Dedifferentiated amniotic fluid mesenchymal stem cell (primary cell): ENCODE data around the gene FANCL.
"Not testable (repeated sequence)": the region's sequence is repeated elsewhere in the genome, so short reads cannot be mapped to it uniquely, and the experiment has no call there.

Experiments used
- DNase-seq: peaks from one replicate; pipeline ENCODE4 v3.0.0-alpha.2; 2016; ENCODE audit errors: extremely low spot score

FANCL gene

DNA sequence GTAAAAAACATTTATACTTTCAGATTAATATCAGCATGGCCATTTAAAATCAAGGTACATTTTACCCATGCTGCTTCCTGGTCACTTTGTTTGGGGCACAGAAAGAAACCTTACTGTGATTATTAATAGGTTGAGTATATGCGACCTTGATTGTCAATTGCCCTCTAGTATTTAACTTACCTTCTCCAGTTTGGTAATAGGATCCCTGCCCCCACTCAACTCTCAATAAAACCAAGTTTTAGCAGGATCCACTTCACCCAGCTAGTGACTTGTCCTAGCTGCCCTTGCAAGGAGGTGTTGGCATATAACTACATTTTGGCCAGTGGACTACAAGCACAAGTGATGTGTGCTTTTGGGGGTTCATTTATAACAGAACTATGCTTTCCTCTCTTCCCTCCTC is 34.3 kb downstream of the FANCL start:
- no peak for DNase-seq

DNA sequence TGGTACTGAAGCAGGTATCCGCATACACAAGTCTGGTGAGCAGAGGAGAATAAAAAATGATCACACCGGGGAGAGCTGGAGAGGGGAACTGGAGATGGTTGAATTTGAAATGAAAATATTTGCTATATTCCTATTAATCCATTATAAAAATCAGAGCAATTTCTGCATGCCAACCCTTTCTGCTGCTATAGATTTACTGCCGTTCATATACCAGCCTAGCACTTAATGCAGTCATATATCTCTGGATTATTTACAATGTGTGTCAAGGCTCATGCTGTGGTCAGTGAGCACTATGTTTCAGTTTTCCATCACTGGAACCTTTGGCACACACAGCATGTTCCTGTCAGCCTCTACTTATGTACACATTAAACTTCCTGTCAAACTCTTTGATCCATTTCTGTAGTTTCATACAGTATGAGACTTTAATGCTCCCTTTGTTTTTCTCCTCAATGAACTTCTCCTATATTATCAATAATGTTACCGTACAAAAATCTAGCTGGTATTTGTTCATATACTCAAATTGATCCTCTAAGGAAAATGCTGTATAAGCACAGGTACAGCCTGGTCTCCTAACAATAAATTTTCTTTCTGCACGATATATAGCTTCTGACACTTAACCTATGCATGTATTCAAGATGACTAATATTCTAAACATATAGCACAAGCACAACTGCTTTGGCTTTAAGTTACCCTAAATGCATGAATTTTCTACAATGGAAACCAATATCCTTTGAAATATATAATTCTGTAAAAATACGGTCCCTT is 36.7 kb downstream of the FANCL start:
- no peak for DNase-seq

DNA sequence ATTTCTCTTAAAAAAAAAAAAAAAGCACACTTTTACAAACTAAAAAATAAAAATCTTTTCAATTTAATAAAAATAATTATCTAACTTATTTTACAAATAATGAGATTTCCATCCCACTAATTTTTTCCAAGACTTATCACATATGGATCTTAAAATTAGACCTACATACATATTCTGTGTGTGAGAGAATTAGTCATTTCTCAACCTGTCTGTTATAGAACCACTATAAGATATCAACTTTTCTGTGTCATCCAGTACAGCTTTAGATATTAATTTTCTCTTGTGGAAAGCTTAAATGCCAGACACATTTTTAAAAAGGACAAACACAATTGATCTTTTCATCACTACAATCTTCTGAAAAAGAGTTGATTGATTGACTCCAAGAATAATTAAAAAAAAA is 38.1 kb downstream of the FANCL start:
- no peak for DNase-seq

DNA sequence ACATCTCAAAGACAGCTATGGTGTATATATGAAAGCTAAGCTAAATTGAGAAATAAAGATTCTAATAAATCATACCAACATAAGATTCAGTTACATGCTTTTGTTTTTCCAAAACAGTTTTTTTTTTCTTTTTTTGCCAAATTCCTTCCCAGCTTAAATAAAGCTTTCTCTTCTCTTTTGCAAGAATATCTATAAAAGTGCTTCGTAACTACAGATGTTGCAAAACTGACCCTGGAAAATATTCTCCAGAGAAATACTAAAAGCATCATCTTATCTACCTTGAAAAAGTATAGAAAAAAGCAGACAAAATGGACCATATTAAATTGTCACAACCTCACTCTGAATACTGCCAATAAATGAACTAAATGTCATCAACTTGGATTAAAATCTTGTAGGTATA is 38.7 kb downstream of the FANCL start:
- DNase-seq, result no peak

DNA sequence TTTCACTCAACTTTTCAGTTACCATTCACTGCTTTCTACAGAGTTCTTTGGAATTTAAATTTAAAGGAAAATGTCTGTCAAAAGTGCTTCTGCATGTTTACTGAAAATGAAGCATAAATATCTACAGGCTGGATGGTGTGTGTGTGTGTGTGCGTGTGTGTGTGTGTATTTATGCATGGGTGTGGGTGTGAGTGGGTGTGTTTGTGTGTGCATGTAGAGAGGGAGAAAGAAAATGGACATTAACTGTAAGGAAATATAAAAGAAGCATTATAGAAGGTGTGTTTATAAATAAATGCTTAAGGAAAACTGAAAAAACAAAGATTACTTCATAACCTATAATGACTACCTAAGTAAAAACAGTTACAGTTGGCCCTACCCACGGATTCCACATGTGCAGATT is 43.2 kb downstream of the FANCL start:
- no peak for DNase-seq

DNA sequence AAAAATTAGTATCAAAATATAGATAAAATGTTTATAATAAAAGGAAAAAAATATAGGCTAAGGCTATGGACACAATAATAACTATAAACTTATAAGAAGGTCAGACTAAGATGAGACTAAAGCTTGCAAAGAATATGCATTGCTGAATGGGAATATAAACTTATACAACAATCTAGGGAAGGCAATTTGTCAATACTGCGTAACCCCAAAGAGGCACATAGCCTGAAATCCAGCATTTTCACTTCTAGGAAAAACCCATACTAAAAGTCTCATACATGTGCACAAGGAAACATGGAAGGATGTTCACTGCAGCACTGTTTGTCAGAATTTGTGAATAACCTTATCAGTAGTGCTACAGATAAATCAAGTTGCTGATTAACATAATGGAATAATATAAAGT is 45.5 kb downstream of the FANCL start:
- no peak for DNase-seq

DNA sequence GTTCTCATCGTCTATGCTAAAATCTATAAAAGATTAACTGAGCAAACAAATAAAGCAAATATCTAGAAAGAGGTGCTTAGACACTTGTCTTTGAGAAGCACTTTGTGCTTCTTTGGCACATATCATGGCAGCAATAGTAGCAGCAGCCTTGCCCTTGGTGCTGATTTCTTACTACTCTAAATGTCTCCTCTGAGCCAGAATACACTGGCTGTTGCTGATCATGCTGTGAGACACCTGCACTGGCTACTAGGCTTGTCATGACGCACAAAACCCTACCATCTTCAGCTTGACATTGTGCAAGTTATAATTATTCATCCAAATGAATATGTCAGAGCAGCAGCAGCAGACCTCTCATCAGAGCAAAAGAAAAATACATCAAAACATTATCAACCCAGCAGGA is 46.7 kb downstream of the FANCL start:
- DNase-seq, result no peak

DNA sequence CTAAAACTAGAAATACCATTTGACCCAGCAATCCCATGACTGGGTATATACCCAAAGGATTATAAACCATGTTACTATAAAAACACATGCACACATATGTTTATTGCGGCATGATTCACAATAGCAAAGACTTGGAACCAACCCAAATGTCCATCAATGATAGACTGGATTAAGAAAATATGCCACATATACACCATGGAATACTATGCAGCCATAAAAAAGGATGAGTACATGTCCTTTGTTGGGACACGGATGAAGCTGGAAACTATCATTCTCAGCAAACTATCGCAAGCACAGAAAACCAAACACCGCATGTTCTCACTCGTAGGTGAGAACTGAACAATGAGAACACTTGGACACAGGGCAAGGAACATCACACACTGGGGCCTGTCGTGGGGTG is 54.1 kb downstream of the FANCL start:
- not testable (repeated sequence) for DNase-seq

DNA sequence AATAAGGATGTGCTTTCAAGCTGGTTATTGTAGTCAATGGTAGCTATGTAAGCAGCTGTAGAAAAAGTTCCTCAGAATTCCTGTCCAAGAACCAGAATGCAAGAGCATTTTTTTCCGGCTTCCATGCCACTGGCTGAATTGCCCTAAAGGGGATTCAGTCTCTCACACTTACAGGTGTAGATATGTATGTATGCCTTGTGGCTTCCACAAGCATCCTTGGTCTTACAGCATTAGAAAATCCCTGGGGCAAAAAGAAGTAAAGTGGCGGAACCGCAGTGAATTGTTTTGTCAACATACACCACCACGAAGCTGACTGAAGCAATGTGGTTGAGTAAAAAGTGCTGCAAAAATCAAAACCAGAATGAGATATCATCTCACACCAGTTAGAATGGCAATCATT is 54.6 kb downstream of the FANCL start:
- DNase-seq, result no peak

DNA sequence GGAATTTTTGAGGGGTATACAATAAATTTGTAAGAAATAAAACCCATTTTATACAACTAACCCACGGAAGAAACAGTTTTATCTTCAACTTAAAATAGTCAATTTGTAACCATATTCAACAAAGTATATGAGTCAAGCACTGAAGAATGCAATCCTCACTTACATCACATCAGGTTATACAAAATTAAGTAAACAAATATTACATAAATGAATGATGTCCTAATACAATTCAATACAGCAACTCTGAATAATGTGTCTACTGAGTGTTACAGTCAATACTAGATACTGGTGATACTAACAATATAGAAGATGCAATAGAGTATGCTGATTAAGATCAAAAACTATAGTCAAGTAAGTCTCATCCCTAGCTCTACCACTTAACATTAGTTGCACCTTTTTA is 58.6 kb downstream of the FANCL start:
- no peak for DNase-seq

DNA sequence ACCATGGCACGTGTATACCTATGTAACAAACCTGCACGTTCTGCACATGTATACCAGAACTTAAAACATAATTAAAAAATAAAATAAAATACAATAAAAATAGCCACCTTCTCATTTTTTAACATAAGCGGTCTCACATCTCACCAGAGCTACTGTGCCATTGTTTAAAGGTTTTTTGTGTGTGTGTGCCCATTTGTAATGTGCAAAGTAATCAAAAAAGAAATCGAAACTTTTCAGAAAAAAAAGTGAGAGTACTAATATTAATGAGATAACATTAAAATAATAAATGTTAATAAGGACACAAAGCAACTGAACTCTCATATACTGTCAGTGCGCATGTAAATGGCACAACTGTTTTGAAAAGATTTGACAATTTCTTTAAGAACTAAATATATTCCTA is 60.5 kb downstream of the FANCL start:
- DNase-seq, result no peak

DNA sequence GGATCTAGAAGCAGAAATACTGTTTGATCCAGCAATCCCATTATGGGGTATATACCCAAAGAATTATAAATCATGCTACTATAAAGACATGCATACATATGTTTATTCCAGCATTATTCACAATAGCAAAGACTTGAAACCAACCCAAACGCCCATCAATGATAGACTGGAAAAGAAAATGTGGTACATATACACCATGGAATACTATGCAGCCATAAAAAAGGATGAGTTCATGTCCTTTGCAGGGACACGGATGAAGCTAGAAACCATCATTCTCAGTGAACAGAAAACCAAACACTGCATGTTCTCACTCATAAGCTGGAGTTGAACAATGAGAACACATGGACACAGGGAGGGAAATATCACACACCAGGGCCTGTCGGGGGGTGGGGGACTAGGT is 61.0 kb downstream of the FANCL start:
- not testable (repeated sequence) for DNase-seq

DNA sequence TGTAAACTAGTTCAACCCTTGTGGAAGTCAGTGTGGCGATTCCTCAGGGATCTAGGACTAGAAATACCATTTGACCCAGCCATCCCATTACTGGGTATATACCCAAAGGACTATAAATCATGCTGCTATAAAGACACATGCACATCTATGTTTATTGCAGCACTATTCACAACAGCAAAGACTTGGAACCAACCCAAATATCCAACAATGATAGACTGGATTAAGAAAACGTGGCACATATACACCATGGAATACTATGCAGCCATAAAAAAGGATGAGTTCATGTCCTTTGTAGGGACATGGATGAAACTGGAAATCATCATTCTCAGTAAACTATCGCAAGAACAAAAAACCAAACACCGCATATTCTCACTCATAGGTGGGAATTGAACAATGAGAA is 63.9 kb downstream of the FANCL start:
- DNase-seq, result not testable (repeated sequence)

DNA sequence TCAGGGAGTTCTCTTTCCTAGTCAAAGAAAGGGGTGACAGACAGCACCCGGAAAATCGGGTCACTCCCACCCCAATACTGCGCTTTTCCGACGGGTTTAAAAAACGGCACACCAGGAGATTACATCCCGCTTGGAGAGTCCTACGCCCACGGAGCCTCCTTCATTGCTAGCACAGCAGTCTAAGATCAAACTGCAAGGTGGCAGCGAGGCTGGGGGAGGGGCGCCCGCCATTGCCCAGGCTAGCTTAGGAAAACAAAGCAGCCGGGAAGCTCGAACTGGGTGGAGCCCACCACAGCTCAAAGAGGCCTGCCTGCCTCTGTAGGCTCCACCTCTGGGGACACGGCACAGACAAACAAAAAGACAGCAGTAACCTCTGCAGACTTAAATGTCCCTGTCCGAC is 69.3 kb downstream of the FANCL start:
- not testable (repeated sequence) for DNase-seq

DNA sequence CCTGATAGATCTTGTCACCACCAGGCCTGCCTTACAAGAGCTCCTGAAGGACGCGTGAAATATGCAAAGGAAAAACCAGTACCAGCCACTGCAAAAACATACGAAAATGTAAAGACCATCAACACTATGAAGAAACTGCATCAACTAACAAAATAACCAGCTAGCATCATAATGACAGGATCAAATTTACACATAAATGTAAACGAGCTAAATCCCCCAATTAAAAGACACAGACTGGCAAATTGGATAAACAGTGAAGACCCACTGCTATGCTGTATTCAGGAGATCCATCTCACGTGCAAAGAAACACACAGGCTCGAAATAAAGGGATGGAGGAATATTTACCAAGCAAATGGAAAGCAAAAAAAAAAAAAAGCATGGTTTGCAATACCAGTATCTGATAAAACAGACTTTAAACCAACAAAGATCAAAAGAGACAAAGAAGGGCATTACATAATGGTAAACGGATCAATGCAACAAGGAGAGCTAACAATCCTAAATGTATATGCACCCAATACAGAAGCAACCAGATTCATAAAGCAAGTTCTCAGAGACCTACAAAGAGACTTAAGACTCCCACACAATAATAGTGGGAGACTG is 70.7 kb downstream of the FANCL start:
- not testable (repeated sequence) for DNase-seq

DNA sequence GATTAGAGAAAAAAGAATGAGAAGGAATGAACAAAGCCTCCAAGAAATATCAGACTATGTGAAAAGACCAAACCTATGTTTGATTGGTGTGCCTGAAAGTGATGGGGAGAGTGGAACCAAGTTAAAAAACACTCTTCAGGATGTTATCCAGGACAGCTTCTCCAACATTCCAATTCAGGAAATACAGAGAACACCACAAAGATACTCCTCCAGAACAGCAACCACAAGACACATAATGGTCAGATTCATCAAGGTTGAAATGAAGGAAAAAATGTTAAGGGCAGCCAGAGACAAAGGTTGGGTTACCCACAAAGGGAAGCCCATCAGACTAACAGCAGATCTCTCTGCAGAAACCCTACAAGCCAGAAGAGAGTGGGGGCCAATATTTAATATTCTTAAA is 71.3 kb downstream of the FANCL start:
- DNase-seq, result not testable (repeated sequence)

DNA sequence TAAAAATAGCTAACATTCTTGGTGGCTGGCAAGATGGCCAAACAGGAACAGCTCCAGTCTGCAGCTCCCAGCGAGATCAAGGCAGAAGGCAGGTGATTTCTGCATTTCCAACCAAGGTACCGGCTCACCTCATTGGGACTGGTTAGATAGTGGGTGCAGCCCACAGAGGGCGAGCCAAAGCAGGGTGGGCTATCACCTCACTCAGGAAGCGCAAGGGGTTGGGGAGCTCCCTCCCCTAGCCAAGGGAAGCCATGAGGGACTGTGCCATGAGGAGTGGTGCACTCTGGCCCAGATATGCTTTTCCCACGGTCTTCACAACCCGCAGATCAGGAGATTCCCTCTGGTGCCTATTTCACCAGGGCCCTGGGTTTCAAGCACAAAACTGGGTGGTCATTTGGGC is 73.0 kb downstream of the FANCL start:
- DNase-seq, result not testable (repeated sequence)

DNA sequence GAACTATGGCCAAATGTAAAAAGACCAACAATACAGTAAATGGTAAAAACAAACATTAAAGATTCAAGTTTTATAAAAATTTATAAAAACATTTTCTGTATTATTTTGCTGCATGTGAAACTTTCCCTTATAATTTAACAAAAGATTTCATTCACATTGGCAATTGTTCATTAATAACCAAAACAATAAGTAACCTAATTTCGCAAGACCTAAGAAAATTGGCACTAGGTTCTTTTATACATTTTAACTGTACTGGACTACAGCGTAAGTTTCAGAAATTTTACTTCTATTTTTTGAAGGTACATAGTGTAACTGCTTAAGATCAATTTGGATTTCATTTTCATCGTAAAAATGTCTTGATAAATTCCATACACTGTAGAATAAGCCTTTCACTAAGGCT is 77.2 kb downstream of the FANCL start:
- no peak for DNase-seq

DNA sequence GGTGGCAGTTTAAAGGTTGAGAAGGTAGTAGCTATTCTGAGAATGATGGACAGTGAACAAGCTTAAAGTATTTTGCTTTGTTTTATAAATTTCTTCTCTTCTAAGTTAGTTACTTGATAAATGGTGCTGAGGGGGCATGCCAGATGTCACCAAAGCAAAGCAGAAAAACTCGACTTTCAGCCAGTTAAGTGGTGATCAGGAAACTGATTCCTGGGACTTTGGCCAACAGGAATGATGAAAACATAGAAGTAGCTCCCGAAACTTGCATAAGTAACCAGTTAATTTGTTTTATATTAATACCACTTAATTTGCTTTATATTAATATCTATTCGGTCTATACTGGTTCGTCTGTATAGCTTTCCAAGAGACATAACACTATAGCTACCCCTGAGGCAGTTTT is 82.6 kb downstream of the FANCL start:
- no peak for DNase-seq

DNA sequence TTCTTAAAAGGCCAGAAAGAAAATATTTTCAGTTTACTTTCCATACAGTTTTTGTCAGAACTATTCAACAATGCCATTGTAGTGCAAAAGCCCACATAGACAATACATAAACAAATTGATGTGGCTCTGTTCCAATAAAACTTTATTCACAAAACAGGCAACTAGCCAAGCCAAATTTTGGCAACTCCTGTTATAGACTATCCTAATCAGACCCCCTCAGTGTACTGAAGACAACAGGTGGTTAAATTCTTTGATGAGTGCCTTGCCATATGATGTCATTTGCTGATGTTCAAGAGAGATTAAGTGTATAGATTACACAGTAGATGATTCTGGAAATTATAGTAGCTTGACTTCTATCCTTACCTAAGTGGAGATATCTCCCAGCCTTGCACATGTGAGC is 83.4 kb downstream of the FANCL start:
- DNase-seq, result no peak

DNA sequence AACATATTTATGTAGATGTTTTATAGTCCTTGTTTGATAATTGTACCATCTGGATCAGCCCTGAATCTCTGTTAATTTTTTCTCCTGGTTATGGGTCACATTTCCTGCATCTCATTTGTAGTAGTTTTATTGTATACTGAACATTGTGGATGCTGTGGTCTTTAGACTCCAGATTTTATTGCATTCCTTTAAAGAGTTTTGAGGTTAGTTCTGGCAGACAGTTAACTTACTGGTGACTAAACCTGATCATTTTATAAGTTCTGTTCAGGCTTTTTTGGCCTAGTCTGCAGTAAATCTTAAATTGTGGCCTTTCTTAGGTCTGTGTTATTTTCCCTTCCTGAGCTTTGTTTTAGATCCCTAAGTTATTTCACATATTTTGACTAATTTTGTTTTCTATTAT is 84.3 kb downstream of the FANCL start:
- DNase-seq, result no peak

DNA sequence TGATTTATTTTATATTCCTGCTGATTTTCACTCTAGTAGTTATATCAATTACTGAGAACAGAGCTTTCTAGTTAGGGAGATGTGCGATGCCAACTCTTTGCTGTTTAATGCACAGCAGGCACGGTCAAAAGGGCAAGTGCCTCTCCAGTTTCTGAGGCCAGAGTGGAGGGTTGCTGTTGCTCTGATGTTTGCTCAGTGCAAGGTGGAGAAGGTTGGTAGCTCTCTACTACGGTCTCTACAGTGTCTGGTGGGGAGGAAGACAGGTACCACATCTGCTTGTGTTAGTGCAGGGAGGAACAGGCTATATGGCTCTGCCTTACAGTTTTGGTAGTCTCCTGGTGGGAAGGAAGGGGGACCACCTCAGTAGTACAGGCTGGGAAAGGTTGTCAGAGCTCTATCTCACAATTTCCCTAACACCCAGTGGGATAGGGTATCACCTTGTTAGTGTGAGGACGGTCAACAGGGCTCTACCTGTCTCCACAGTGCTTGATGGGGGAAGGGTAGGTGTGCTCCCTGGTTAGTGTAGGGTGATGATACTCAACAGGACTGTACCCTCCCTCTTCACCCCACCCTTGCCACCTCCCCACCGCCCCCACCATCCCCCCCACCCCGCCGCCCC is 85.9 kb downstream of the FANCL start:
- DNase-seq, result no peak

DNA sequence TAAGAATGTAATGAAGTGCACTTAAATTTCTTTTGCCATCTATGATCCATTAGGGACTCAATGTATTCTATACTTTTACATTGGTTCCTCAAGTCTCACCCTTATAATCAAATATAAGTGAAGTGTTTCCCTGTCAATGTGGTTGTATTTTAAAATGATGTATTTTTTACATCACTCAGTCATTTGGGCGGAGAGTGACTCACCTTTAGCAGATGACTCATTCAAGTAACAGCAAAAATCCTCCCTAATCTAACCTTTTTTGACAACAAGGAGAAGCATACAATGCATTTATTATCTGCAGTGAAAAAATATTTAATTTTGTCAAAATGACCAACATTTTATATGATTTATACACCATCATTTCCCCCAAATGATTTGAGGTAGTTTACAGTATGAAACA is 94.4 kb downstream of the FANCL start:
- DNase-seq, result no peak
